Loucy (cell line): Measurements from ENCODE around the gene ABCA6.

Experiments
- H2AFZ ChIP-seq: fragments of 200-600 bp; sonication (generic); 2 replicates; pipeline ENCODE4 v1.6.0; 2016; ENCODE audit warnings: antibody characterized with exemption, mild to moderate bottlenecking, low read length, moderate library complexity
- H3F3A ChIP-seq: fragments of 200-600 bp; 2 replicates; pipeline ENCODE4 v1.6.0; 2016; ENCODE audit warnings: antibody characterized with exemption, low read depth, mild to moderate bottlenecking
- H3K27me3 ChIP-seq: fragments of 200-600 bp; sonication (generic); 2 replicates; pipeline ENCODE4 v1.6.1; 2014; ENCODE audit warnings: low read length, mild to moderate bottlenecking; ENCODE audit not compliant: insufficient read depth, poor library complexity, severe bottlenecking
- H3K36me3 ChIP-seq: fragments of 200-600 bp; sonication (generic); 2 replicates; pipeline ENCODE4 v1.6.1; 2016; ENCODE audit warnings: low read length; ENCODE audit not compliant: insufficient read depth
- H3K4me1 ChIP-seq: fragments of 200-600 bp; sonication (generic); 2 replicates; pipeline ENCODE4 v1.5.1; 2014; ENCODE audit warnings: low read length, mild to moderate bottlenecking; ENCODE audit not compliant: insufficient read depth, poor library complexity, severe bottlenecking
- H3K4me2 ChIP-seq: fragments of 200-600 bp; sonication (generic); 2 replicates; pipeline ENCODE4 v1.6.0; 2014; ENCODE audit warnings: antibody characterized with exemption, low read length, low read depth, mild to moderate bottlenecking; ENCODE audit not compliant: poor library complexity, severe bottlenecking
- H3K4me3 ChIP-seq: fragments of 200-600 bp; sonication (generic); 2 replicates; pipeline ENCODE4 v1.5.1; 2014; ENCODE audit warnings: low read length, mild to moderate bottlenecking, mixed read lengths; ENCODE audit not compliant: poor library complexity, severe bottlenecking
- H3K79me2 ChIP-seq: fragments of 200-600 bp; sonication (generic); 2 replicates; pipeline ENCODE4 v1.6.1; 2014; ENCODE audit warnings: low read length; ENCODE audit not compliant: insufficient read depth
- H3K9ac ChIP-seq: fragments of 200-600 bp; sonication (generic); 2 replicates; pipeline ENCODE4 v1.6.0; 2014; ENCODE audit warnings: mild to moderate bottlenecking, low read depth, low read length, moderate library complexity; ENCODE audit not compliant: poor library complexity, severe bottlenecking
- H3K9me2 ChIP-seq: fragments of 200-600 bp; sonication (generic); replicated peaks from 2 replicates; pipeline ENCODE4 v1.6.1; 2016; ENCODE audit warnings: low read depth, low read length, mixed read lengths
- H3K9me3 ChIP-seq: fragments of 200-600 bp; sonication (generic); 2 replicates; pipeline ENCODE4 v1.6.1; 2014; ENCODE audit warnings: mild to moderate bottlenecking, antibody characterized with exemption, low read length, low read depth; ENCODE audit not compliant: insufficient read depth
- H4K20me1 ChIP-seq: fragments of 200-600 bp; sonication (generic); 2 replicates; pipeline ENCODE4 v1.6.0; 2014; ENCODE audit warnings: antibody characterized with exemption, low read length, mild to moderate bottlenecking; ENCODE audit not compliant: insufficient read depth, poor library complexity, severe bottlenecking
- CTCF ChIP-seq: fragments of 200-600 bp; sonication (generic); conservative IDR thresholded peaks from 2 replicates; pipeline ENCODE4 v1.5.1; 2014; ENCODE audit warnings: mild to moderate bottlenecking, antibody characterized with exemption, low read length
- EZH2phosphoT487 ChIP-seq: fragments of 200-600 bp; IDR thresholded peaks from 2 replicates; pipeline ENCODE4 v1.6.1; 2018; ENCODE audit warnings: antibody characterized with exemption, mild to moderate bottlenecking, moderate library complexity, borderline replicate concordance

ABCA6 gene

GRCh38 chr17:69062860-69063581 is 78.7 kb downstream of the ABCA6 start:
- TF ChIP-seq CTCF (no peak), EZH2phosphoT487 (no peak)
- no peaks in the 10 kb centered on the region for H3K79me2 ChIP-seq
- no peaks in the 10 kb centered on the region for H3F3A ChIP-seq
- no peaks in the 10 kb centered on the region for H3K36me3 ChIP-seq
- H3K4me3 ChIP-seq, result no peak overlapping the region
- no peaks in the 10 kb centered on the region for H3K9me3 ChIP-seq
- H2AFZ ChIP-seq, result no peak overlapping the region
- no peaks in the 10 kb centered on the region for H4K20me1 ChIP-seq
- no peak overlapping the region for H3K9ac ChIP-seq
- H3K4me2 ChIP-seq, result no peak overlapping the region
- no peaks in the 10 kb centered on the region for H3K9me2 ChIP-seq
- H3K27me3 ChIP-seq, result no peaks in the 10 kb centered on the region
- H3K4me1 ChIP-seq, result no peaks in the 10 kb centered on the region

GRCh38 chr17:69061721-69062556 is 79.8 kb downstream of the ABCA6 start:
- Histone ChIP-seq H4K20me1 (no peaks in the 10 kb centered on the region), H3K27me3 (no peaks in the 10 kb centered on the region), H3K9me2 (no peaks in the 10 kb centered on the region), H3K36me3 (no peaks in the 10 kb centered on the region), H3F3A (no peaks in the 10 kb centered on the region), H3K4me1 (no peaks in the 10 kb centered on the region), H3K79me2 (no peaks in the 10 kb centered on the region), H2AFZ (no peak overlapping the region), H3K9ac (no peak overlapping the region), H3K4me2 (no peak overlapping the region), H3K4me3 (no peak overlapping the region), H3K9me3 (no peaks in the 10 kb centered on the region)
- TF ChIP-seq CTCF (no peak), EZH2phosphoT487 (no peak)

- Histone ChIP-seq H3K9ac (no peak within 1 kb of the TSS), H3K36me3 (no peaks in the 10 kb centered on the region), H2AFZ (no peak within 1 kb of the TSS), H3K4me2 (no peak within 1 kb of the TSS), H3F3A (no peaks in the 10 kb centered on the region), H3K4me3 (no peak within 1 kb of the TSS), H4K20me1 (no peaks in the 10 kb centered on the region), H3K9me2 (no peaks in the 10 kb centered on the region), H3K4me1 (no peaks in the 10 kb centered on the region), H3K9me3 (no peaks in the 10 kb centered on the region), H3K27me3 (no peaks in the 10 kb centered on the region), H3K79me2 (no peaks in the 10 kb centered on the region)
- TF ChIP-seq CTCF (no peak), EZH2phosphoT487 (no peak)
These were observed 80.9 kb downstream of the ABCA6 start, which contains the start of gene ABCA9 for GRCh38 chr17:69060822-69061221. Gene ABCA9, minus strand, starts transcription at chr17:69060927. Its CDS starts 9,801 bp downstream, at chr17:69051126.
